ENCODE results near the gene SLC38A11.

GRCh38 chr2:164896634-164897355, 58.5 kb downstream of the SLC38A11 start:
- TF ChIP-seq POLR2AphosphoS5 (IDR thresholded peaks at IDR 0.05; ENCODE audit: low read depth, low read length): no peak
- TF ChIP-seq POLR2A (IDR thresholded peaks at IDR 0.05; ENCODE audit: low read depth, low read length): no peak

All from GM12892 (cell line).